COLO668 (cell line): Measurements from ENCODE around the gene NIPAL1.

ENCODE experiments used
- DNase-seq: peaks from one replicate; lab custom pipeline; 2025; ENCODE audit not compliant: unreplicated experiment; lab: John Stamatoyannopoulos, UW

NIPAL1 gene

DNA sequence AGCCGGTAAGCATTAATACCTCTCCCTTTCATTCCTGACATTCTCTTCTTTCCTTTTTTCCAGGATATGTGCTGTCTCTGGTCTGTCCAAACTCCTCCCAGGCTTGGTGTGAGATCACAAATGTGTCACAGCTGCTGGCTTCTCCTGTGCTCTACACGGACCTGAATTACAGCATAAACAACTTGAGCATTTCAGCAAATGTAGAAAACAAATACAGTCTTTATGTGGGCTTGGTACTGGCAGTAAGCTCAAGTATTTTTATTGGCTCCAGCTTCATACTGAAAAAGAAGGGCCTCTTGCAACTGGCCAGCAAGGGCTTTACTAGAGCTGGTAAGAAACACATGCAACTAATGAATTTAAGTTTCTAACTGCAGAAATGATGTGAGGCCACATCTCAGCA is 8.4 kb downstream of the NIPAL1 start:
- DNase-seq = no peak

DNA sequence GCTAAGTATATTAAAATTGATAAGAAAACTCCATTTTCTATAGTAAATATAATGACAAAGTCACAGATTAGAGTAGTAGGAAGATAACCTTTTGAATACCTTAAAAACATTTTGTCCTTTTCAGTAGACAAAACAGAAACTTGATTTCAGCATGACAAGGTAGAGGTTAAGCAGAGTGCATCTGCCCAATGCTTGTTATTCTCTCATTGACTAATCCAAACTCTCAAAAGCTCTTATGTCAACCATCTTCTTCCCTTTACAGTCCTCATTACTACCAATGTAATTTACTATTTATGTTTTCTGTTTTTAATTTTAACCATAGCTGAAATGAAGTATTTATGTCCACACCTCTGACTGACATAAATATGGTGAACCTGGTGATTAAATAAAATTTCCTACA is 11.1 kb downstream of the NIPAL1 start:
- no peak for DNase-seq

DNA sequence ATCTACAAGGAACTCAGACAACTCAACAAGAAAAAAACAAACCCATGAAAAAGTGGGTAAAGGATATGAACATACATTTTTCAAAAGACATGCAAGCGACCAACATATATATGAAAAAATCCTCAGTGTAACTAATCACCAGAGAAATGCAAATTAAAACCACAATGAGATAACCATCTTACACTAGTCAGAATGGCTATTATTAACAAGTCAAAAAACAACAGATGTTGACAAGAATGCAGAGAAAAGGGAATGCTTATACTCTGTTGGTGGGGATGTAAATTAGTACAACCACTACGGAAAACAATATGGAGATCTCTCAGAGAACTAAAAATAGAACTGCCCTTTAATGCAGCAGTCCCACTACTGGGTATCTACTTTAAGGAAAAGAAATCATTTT is 12.1 kb downstream of the NIPAL1 start:
- no peak for DNase-seq

DNA sequence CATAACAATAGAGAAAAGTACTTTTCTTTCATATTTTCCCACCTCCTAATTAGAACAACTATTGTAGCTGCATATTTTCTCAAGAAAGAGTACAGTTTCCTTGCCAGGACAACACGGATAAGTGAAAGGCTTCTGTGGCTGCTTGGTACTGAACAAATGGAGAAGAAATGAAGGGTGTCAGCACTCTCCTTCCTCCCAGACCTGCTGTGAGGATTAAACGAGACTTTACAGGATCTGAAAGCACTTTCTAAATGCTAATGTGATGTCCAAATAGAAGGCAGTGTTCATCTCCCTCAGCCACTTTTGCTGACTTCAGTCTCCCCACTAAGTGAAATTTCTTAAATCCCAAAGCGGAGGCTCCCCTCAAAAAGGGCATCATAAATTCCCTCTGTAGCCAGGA is 13.9 kb downstream of the NIPAL1 start:
- DNase-seq = no peak

DNA sequence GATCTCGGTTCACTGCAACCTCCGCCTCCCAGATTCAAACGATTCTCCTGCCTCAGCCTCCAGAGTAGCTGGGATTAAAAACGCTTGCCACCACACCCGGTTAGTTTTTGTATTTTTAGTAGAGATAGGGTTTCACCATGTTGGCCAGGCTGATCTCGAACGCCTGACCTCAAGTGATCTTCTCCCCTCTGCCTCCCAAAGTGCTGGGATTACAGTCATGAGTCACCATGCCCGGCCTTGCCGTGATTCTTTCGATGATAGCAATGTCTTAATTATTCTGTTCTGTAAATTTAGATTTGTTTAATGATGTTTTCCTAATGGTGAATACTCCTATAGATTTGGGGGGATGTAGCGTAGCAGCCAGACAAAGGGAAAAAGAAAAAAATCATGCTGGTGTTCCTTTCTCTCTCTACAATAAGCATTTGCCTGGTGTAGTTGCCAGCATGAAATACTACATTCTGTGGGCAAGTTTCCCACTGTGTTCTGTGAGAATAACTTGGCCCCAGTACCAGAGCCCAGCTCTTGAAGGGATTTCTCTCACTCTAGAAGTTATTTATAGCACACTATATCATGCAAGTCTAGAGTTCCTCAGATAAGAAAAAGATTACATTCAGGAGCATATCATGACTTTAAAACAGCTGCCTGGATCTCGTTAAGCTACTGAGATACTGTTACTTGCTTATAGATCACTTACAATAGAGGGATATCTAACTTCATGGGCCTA is 15.4 kb downstream of the NIPAL1 start:
- DNase-seq = no peak

DNA sequence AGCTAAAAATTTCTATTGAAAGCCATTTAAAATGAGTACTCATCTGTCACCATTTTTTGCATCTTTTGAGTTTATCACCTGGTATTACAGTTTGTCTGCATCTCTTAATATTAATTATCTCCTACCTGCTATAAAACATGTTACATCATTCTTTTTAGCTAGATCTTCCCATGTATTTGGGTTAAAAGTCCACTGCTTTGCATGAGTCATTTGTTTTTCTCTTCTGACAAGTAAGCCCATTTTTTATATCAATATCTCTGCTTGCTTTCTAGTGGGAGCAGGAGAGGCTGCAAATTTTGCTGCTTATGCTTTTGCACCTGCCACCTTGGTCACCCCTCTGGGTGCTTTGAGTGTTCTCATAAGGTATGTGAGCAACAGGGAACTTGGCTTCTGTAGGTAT is 16.1 kb downstream of the NIPAL1 start:
- no peak for DNase-seq

DNA sequence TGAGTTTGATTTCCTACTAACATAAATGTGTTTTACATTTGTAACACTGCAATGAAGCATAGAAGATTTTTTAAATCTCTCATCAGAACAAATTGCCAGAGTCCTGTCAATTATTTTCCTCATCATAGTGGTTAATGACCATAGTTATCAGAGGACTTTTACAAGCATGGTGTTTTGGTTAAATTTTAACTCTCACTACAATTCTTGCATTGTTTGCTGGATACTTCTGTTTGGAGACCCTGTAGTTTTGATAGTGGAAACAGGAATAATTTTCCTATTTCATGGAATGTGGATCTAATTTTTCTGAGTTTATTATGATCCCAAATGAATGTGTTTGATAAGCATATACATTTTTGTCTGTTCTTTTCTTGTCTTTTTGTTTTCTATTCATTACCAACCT is 16.8 kb downstream of the NIPAL1 start:
- DNase-seq = no peak

DNA sequence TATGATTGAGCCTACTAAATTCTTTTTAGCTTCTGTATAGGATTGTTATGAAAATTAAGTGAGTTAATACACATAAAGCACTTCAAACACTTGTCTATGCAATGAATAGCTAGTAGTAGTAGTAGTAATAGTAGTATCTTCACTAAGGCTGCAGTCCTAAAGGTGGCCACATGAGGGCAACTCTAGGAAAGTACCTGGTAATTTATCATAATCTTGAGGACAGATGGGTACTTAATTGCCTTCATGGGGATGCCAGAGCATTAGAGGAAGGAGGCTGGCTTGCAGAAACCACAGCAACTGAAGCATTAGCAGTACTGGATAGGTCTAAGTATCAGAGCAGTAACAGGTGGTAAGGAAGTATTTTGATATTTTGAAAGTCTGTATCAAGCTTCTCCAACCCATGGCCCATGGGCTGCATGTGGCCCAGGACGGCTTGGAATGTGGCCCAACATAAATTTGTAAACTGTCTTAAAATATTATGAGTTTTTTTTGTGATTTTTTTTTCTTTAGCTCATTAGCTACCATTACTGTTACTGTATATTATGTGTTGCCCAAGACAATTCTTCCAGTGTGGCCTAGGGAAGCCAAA is 17.3 kb downstream of the NIPAL1 start:
- DNase-seq = peak; percentile 30

DNA sequence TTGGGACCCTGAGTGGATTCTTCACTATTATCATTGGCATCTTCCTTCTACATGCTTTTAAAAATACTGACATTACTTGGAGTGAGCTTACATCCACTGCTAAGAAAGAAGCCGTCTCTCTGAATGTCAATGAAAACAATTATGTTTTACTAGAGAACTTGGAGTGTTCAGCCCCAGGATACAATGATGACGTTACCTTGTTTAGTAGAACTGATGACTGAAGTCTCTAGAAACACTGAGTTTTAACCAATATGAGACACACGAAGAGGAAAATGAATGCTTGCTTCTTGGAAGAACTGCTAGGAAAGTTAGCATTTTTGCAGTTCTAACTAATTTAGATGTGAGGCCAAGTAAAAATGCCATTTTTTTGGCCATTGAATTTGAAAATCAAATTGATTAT is 19.4 kb downstream of the NIPAL1 start:
- DNase-seq = no peak

DNA sequence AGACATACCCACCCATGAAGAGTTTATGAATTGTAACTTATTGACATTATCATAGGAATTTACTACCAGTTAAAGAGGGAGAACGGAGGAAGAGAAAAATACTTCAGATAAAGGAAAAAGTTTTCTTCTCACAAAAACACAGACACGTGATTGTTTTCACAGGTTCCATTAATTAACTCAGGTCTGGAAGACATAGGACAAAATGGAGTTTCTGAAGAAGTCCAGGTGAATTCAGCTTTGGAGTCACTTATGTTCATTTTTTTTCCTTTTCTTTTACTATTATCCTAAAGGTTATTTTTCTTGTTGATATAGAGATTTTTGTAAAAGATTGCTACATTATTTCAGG is 20.5 kb downstream of the NIPAL1 start:
- no peak for DNase-seq

DNA sequence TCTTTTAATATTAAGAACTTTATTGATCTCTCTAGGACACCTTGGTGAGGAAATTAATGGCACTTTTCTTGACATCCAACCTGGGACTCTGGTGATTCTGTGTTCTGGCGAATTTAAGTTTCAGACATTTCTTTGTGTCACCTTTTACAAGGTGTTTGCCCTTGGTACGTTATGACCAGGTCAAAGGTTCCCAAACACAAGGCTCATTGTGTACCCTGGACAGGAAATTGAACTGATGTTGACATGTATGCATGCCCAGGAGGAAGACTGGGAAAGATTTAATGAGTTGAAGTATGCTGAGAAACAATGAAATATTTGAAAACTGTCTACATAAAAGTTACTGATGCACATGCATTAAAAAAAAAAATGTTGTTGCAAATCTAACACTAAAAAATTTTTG is 22.1 kb downstream of the NIPAL1 start:
- DNase-seq = no peak

DNA sequence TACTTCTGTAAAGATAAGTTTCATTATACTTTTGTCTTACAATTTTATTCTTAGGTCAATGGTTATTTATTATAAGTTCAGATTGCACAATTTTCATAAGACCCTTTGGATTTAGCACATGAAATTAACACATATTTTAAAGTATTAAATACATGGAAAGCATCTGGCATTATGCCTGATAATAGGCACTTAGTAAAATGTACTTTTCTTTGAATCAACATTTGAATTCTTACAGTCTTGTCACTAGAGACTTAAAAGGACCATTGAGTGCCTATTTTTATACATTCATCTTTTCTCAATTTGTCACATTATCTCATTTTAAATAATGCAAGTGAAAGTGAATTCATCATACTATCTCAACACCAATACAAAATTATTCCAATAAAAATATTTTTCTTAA is 23.0 kb downstream of the NIPAL1 start:
- DNase-seq = no peak

DNA sequence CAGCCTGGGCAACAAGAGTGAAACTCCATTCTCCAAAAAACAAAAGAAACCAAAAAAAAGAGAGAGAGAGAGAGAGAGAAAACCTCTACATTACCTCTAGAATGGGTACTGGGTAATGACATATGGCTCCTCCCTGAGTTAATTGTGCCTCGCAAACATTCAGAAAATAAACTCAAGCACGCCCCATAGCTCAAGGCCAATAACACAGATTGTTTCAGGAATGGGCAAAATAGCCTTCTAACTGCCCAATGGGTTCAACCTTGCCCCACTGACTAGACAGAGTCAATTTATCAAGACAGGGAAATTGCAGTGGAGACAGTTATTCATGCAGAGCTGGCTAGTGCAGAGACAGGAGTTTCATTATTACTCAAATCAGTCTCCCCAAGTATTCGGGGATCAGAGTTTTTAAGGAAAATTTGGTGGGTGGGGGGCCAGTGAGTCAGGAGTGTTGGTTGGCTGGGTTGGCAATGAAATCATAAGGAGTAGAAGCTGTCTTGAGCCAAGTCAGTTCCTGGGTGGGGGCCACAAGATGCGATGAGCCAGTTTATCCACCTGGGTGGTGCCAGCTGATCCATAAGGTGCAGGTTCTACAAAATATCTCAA is 25.1 kb downstream of the NIPAL1 start:
- DNase-seq = no peak

DNA sequence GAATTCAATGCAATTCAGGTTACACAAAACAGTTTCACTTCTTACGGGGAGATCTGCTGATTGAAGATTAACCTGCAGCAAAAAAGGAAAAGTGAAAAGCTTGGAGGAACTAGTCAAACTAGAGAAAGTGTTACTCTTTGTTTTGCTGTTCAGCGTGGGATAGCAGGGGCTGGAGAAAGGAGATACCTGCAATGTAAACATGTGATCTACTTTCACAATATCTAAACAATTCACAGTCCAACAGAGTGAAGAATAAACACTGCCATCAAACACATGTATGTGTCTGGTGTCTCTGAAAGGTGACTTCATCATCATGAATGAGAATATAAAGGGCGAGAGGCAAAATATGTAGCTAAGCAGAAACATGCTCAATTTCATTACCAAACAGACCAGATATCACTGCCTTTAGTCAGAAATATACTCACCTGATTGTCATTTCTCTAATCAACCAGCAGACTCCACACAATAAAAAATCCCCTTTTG is 26.4 kb downstream of the NIPAL1 start:
- no peak for DNase-seq

DNA sequence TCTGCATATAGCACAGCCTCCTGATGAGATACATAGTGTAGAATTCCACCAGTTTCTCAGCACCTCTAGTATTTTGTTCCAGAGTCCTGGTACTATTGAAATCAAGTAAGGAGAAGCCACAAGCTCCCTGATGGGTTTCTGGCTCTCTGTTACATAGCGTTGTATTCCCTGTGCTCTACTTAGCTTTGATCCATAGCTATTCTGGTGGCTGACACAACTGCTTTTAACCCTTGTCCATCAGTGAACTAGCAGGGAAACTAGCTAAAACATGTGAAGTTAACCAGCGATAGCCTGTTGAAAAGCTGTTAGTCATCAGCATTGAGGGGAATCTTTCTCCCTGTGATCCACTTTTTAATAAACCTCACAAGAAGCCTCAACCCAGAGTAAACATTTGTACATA is 26.9 kb downstream of the NIPAL1 start:
- DNase-seq = no peak

DNA sequence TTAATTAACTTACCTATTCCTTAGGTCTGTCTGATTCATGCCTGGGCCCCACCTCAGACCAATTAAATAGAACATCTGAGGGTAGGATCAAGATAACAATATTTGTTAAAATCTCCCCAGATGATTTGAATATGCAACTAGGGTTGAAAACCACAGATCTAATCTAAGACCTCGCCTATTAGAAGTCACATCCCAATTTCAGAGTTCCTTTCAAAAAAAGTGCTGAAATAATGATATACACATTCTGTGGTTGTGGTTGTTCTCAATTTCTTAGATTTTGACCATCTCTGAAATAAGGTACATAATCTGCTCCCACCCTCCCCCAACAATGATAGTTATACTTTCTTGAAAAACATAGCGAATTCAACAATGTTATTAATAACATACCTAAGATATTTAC is 27.7 kb downstream of the NIPAL1 start:
- no peak for DNase-seq

DNA sequence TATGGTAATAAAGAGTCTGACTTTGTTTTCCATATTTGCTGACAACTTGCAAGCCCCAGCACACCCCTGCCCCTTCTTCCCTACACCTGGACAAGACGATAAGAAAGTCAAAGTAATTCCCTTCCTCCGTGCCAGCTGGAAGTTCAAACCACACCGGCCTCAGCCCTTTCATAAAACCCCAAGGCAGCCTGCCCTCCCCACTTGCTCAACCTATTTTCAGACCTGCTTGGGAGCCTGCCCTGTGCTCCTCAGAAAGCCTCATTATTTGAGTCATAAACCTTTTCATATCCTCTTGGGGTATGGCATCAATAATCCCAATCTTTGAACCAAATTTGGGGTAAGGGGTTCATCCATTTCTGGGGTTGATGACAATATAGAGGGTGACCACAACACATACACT is 29.5 kb downstream of the NIPAL1 start:
- DNase-seq = no peak

DNA sequence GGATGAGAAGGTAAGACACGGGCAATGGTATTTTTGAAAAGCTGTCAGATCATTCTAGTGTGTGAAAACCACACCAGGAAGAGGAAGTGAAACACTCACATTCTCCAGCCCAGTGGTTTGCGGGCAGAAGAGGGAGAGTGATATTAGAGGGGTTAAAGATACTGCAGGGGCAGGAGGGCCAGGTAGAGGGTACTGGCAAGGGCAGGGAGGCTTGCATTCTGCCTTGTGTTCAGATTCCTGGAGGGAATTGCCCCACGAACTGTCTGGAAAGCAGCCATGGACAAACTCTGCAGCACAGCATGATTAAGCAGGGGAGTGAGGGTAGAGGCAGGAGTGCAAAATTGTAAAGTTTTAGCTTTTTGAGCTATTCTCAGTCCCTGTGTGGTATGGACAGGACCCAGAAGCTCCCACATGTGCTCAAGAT is 30.9 kb downstream of the NIPAL1 start:
- no peak for DNase-seq

DNA sequence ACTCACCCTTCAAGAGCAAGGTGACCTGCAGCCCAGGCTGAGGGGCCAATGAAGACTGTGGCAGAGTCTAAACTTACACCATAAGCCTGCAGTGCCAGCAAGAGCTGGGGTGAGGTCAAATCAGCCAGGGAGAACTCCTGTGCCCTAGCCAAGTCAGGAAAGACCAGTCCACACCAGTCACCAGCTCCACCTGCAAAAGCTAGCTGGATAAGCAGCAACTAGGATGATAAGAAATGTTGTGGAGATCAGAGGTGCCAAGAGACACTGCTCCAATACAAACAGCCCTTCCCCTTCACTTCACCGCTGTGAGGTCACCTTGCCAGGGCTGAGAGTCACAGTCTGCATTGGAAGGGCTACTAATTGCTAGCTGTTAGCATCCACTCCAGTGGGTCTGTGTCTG is 31.3 kb downstream of the NIPAL1 start:
- DNase-seq = no peak

DNA sequence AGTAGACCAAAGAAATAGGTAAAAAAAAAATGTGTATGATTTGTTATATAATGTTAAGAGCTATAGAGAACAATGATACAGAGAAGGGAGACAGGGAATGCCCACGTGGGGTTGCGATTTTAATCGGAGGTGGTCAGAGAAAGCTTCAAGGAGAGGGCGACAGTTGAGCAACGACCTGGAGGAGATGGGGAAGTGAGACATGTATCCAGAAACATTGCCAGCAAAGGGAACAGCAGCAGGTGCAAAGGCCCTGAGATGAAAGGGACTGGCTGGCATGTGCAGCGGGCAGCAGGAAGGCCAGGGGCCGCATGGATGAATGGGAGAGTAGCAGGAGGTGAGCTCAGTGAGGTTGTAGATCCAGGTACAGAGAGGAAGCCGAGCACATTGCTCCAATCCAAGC is 32.9 kb downstream of the NIPAL1 start:
- DNase-seq = no peak

DNA sequence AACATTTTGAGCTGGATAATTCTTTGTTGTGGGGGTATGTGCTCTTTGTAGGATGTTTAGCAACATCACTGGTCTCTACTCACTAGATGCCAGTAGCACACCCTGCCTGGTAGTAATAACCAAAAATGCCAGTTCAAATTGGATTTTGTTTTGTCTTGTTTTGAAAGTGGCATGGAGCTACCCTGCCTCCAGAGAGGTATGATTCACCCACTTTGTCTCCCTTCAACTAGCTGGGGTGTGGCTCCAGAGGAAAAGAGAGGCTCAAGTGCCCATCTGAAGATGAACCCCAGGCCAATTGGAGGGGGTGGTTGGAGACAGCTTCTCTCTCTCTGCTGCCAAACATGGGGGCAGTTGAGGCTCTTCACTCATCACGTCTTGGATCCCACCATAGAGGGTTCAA is 34.5 kb downstream of the NIPAL1 start:
- no peak for DNase-seq

DNA sequence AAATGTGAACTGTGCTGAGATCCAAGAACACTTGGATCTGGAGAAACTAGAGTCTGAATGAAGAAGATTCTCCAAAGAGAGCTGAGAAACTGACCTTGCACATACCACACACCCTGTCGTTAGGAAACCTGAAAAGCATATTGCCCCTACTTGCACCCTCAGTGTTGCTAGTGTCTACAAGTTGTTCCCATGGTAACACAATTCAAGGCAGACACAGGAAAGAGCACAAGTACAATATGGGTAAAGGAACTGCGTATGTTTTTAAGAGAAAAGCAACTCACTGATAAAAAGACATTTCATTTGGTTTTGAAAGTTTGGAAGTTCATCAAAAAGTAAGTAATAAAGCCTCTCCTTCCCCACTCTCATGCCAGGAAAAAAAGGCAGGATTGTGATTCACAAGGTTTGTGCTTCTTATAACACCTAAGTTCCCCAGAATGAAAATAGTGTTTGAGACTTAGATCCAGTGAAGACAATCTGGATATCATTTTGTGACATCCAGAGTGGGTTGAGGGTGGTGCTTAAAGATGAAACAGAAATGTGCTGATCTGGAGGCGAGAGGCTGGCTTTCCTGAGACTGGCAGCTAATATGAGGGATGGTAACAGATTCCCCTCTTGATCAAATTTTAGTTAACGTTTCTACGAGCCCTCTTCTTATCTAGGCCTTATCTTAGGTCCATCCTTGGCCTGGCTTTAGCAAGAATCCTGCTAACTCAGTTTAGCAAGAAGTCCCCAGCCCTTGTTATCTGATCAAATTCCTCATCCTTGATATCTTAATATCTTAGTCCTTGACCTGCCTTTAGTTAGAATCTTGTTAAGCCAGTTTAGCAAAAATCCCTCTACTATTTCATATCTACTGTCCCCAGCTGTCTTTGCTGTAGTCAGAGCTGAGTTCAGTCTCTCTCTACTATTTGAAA is 42.3 kb downstream of the NIPAL1 start:
- DNase-seq = no peak
